GM19240 (cell line): Measurements from ENCODE around the gene ULK1.
"Not testable (repeated sequence)": the region's sequence is repeated elsewhere in the genome, so short reads cannot be mapped to it uniquely, and the experiment has no call there.

Experiments used
- DNase-seq: peaks from one replicate; pipeline ENCODE4 v3.0.0; 2011; ENCODE audit warnings: low spot score; ENCODE audit not compliant: insufficient read length

Gene ULK1

GRCh38 chr12:131941116-131941986 is 46.9 kb downstream of the ULK1 start:
- no peak for DNase-seq

- DNase-seq = no peak
Observed at GRCh38 chr12:131941987-131942341, 47.5 kb downstream of the ULK1 start.

DNA sequence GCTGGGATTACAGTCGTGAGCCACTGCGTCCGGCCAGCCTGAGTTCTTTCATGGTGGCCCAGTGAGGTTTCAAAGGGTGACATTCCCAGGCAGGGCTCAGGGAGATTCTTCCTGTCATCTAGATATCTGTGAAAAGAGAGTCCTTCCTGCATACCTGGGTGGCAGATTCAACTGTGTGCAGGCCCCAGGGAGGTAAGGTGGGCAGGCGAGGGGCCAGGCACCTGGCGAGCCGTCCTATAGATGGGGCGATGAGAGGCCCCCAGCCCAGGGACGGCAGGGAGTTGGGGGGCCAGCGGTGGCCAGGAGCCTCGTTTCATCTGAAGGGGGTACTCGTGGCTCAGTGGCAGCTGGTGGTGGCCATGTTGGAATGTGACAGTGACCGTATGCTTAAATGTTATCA is 48.2 kb downstream of the ULK1 start:
- no peak for DNase-seq

DNA sequence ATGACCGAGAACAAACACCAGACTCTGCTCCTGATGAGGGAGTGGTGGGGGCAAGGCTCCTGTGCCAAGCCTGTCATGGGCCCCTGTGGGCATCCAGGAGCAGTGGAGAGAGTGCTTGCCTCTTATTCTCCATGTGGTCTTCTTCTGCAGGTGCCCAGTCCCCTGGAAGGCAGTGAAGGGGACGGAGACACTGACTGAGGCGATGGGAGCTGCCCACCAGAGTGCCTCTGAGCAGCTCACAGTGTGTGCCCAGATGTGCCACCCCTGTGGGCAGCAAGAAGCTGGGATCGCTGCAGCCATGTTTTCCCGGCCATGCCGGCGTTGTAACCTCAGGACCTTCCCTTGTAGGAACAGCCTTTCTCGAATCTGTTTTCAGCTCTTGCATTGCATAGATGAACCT is 49.0 kb downstream of the ULK1 start:
- no peak for DNase-seq

DNA sequence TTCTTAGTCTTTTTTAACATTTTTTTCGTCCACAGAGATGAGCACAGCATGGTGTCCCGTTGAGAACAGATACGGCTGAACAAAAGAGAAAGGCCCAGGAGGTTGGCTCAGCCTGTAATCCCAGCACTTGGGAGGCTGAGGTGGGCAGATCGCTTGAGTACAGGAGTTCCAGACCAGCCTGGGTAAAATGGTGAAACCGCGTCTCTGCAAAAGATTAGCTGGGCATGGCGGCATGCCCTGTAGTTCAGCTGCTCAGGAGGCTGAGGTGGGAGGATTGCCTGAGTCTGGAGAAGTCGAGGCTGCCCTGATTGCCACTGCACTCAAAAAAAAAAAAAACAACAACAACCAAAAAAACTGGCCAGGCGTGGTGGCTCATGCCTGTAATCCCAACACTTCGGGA is 49.5 kb downstream of the ULK1 start:
- no peak for DNase-seq

DNA sequence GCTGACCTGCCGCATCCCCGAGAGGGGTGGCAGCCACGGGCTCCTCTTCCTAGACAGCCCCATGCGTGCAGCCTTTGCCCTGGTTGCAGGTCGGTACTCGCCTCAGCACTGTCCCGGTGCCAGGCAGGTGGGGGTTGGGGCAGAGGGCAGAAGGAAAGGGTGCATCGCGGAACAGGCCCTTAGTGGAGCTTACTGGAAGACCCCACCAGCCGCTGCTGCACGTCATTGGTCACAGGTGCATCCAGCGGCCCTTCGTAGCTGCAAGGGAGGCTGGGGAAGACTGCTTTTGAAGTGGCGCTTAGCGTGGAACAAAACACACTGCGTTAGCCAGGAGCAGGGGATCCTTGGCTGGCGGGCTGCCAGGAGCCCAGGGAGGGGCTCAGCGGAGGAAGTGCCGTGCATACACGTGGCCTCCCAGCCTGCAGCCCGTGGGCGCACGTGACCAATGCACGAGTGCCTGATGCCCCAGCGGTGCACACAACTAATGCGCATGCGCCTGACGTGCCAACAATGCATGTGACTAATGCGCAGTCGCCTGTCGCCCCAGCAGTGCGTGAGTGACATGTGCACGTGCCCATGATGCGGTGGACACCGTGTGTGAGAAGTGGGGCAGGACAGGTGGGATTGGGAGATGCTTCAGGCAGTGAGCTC is 50.3 kb downstream of the ULK1 start:
- DNase-seq = no peak

GRCh38 chr12:131946757-131947156 is 52.3 kb downstream of the ULK1 start:
- no peak for DNase-seq

- DNase-seq = no peak
Observed at GRCh38 chr12:131947482-131948027, 53.1 kb downstream of the ULK1 start.

DNA sequence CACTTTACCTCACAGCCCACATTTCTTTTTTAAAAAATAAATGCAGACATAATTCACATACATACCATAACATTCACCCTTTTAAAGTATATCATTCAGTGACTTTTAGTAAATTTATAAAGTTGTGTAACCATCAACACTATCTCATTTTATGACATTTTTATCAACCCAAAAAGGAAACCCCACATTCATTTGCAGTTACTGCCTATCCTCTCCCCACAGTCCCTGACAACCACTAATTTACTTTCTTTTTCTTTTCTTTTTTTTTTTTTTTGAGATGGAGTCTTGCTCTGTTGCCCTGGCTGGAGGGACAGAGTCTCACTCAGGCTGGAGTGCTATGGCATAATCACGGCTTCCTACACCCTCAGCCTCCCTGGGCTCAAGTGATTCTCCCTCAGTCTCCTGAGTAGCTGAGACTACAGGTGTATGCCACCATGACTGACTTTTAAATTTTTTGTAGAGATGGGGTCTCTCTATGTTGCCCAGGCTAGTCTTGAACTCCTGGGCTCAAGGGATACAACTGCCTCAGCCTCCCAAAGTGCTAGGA is 53.8 kb downstream of the ULK1 start:
- no peak for DNase-seq

DNA sequence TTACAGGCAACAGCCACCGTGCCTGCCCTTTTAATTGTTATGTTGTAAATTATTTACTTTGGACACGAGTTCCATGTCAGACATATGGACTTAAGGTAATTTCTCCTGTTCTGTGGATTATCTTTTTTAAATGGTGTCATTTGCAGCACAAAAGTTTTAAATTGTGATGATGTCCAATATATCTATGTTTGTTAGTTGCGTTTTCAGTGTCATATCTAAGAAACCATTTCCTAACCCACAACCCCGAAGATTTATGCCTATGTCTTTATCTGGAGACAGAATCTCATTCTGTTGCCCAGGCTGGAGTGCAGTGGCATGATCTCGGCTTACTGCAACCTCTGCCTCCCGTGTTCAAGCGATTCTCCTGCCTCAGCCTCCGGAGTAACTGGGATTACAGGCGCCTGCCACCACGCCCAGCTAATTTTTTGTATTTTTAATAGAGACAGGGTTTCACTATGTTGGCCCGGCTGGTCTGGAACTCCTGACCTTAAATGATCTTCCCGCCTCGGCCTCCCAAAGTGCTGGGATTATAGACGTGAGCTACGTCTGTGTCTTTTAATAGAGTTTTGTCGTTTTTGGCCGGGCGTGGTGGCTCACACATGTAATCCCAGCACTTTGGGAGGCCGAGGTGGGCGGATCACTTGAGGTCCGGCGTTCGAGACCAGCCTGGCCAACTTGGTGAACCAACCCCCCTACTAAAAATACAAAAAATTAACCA is 54.5 kb downstream of the ULK1 start:
- DNase-seq = not testable (repeated sequence)

GRCh38 chr12:131949431-131950181 is 55.2 kb downstream of the ULK1 start, which contains the start of gene EP400:
TSS of gene EP400 (plus strand) at chr12:131949942. CDS start at chr12:131960620, 10,678 bp downstream.
- DNase-seq = peak; percentile 96

GRCh38 chr12:131950182-131950913 is 55.9 kb downstream of the ULK1 start:
- DNase-seq = peak; percentile 13

GRCh38 chr12:131953810-131954209 is 59.4 kb downstream of the ULK1 start:
- DNase-seq = not testable (repeated sequence)

- DNase-seq = not testable (repeated sequence)
Observed at GRCh38 chr12:131954460-131954859, 60.0 kb downstream of the ULK1 start.

DNA sequence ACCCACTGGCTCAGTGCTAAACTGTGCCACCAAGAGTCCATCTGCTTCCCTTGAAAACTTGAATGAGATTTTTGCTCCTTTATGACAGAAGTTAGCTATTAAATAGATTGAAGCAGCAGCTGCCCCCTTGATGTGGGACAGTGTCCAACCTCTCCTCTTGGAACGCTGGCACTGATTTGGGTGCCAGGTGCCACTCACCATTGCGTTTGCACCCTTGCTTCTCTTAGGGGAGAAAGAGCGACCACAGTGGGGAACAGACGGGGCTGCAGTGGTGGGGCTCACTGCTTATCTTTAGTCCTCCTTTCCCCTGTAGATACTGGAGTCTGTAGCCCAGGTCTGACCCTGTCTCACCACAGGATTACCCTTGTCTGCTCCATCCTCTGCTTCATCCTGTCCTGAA is 64.7 kb downstream of the ULK1 start:
- no peak for DNase-seq

- no peak for DNase-seq
Observed at GRCh38 chr12:131959641-131960589, 65.5 kb downstream of the ULK1 start.

DNA sequence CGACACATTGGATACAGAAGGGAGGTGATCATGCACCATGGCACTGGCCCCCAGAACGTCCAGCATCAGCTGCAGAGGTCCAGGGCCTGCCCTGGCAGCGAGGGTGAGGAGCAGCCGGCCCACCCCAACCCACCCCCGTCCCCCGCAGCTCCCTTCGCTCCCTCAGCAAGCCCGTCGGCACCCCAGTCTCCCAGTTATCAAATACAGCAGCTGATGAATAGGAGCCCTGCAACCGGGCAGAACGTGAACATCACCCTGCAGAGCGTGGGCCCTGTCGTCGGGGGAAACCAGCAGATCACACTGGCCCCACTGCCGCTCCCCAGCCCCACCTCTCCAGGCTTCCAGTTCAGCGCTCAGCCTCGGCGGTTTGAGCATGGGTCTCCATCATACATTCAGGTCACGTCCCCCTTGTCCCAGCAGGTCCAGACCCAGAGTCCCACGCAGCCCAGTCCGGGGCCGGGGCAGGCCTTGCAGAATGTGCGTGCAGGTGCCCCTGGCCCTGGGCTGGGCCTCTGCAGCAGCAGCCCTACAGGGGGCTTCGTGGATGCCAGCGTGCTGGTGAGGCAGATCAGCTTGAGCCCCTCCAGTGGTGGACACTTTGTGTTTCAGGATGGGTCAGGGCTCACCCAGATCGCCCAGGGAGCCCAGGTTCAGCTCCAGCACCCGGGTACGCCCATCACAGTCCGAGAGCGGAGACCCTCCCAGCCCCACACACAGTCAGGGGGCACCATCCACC is 66.3 kb downstream of the ULK1 start:
- not testable (repeated sequence) for DNase-seq

DNA sequence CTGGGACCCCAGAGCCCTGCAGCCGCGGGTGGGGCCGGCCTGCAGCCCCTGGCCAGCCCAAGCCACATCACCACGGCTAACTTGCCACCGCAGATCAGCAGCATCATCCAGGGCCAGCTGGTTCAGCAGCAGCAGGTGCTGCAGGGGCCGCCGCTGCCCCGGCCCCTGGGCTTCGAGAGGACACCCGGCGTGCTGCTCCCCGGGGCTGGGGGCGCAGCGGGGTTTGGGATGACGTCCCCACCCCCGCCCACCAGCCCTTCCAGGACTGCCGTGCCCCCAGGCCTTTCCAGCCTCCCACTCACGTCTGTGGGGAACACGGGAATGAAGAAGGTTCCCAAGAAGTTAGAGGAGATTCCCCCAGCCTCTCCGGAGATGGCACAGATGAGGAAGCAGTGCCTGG is 66.9 kb downstream of the ULK1 start:
- DNase-seq = not testable (repeated sequence)
